ENCODE results near the gene MED27. TPM values are rescaled to one million over a fixed set of nuclear protein-coding genes. Genes with fewer than 3 reads are reported as not detected.

The MED27 gene
- total and polyA plus RNA-seq, 8 donors: 0.87 to 21.9 (median 12.7) TPM

- Histone ChIP-seq H3K9me3 (no peaks in the 10 kb centered on the region), H3K27ac (no peak overlapping the region), H3K4me1 (peaks cover 0 to 11% (median 0%) of the 10 kb centered on the region in 4 donors), H3K36me3 (no peaks in the 10 kb centered on the region), H3K4me3 (no peak overlapping the region), H3K27me3 (no peaks in the 10 kb centered on the region)
- 66 to 80% (median 76%) methylated on average over 5 of the region's 5 CpGs for WGBS, 5 donors
- intact Hi-C loops (cut with DNase I; ENCODE audit: low total_unique reads): no loop called here
- DNase-seq: no peak
- TF ChIP-seq POLR2AphosphoS5 (IDR thresholded peaks at IDR 0.05) (no peak), POLR2A (IDR thresholded peaks at IDR 0.05) (no peak), EP300 (IDR thresholded peaks at IDR 0.05) (no peak)
- TF ChIP-seq, protein P1, sequence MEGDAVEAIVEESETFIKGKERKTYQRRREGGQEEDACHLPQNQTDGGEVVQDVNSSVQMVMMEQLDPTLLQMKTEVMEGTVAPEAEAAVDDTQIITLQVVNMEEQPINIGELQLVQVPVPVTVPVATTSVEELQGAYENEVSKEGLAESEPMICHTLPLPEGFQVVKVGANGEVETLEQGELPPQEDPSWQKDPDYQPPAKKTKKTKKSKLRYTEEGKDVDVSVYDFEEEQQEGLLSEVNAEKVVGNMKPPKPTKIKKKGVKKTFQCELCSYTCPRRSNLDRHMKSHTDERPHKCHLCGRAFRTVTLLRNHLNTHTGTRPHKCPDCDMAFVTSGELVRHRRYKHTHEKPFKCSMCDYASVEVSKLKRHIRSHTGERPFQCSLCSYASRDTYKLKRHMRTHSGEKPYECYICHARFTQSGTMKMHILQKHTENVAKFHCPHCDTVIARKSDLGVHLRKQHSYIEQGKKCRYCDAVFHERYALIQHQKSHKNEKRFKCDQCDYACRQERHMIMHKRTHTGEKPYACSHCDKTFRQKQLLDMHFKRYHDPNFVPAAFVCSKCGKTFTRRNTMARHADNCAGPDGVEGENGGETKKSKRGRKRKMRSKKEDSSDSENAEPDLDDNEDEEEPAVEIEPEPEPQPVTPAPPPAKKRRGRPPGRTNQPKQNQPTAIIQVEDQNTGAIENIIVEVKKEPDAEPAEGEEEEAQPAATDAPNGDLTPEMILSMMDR (IDR thresholded peaks at IDR 0.05): no peak
Measured at GRCh38 chr9:132040808-132041207, 38.9 kb downstream of the MED27 start.

DNA sequence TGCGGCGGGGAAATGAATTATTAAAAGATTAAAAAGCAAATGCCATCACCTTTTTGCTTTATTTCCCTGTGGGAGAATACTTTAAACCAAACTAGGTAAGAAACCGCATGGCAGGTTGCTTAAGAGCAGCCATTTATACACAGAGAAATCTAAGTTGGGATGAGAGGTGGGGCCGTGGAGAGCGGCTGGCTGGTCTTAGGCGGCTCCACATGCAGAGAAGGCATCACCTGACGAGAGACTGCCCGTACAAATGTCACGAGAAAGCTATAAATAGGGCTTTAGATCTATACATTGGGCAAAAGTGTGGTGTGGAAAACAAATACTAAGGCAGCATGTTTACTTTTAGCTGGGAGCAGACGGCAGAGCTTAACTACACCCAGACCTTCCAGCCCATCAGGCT is 39.4 kb downstream of the MED27 start:
- intact Hi-C loops (cut with DNase I; ENCODE audit: low total_unique reads): no loop called here
- Histone ChIP-seq H3K36me3 (no peaks in the 10 kb centered on the region), H3K4me1 (peaks cover 0 to 11% (median 0%) of the 10 kb centered on the region in 4 donors), H3K9me3 (no peaks in the 10 kb centered on the region), H3K27me3 (no peaks in the 10 kb centered on the region), H3K4me3 (no peak overlapping the region), H3K27ac (no peak overlapping the region)
- TF ChIP-seq POLR2AphosphoS5 (IDR thresholded peaks at IDR 0.05): no peak
- TF ChIP-seq POLR2A (IDR thresholded peaks at IDR 0.05): no peak
- TF ChIP-seq EP300 (IDR thresholded peaks at IDR 0.05): no peak
- TF ChIP-seq, protein P1 (IDR thresholded peaks at IDR 0.05): no peak
- DNase-seq: peak in 1 of 2 donors; percentile 62
- 72 to 86% (median 79%) methylated on average over 10 of the region's 10 CpGs for WGBS, 5 donors

GRCh38 chr9:132039284-132039683 is 40.4 kb downstream of the MED27 start:
- Histone ChIP-seq H3K4me3 (no peak overlapping the region), H3K27ac (no peak overlapping the region), H3K9me3 (no peaks in the 10 kb centered on the region), H3K4me1 (peaks cover 0 to 11% (median 0%) of the 10 kb centered on the region in 4 donors), H3K27me3 (no peaks in the 10 kb centered on the region), H3K36me3 (no peaks in the 10 kb centered on the region)
- no peak for DNase-seq
- intact Hi-C loops (cut with DNase I; ENCODE audit: low total_unique reads): no loop called here
- TF ChIP-seq EP300 (IDR thresholded peaks at IDR 0.05) (no peak), POLR2AphosphoS5 (IDR thresholded peaks at IDR 0.05) (no peak), POLR2A (IDR thresholded peaks at IDR 0.05) (no peak)
- TF ChIP-seq, protein P1 (IDR thresholded peaks at IDR 0.05): no peak
- 96 to 98% (median 97%) methylated on average over 9 of the region's 9 CpGs for WGBS, 5 donors

- peaks cover 0 to 11% (median 0%) of the 10 kb centered on the region in 4 donors for H3K4me1 ChIP-seq
- H3K27me3 ChIP-seq: no peaks in the 10 kb centered on the region
- 79 to 86% (median 83%) methylated on average over 6 of the region's 6 CpGs for WGBS, 5 donors
- no peaks in the 10 kb centered on the region for H3K36me3 ChIP-seq
- no peak for DNase-seq
- H3K9me3 ChIP-seq: no peaks in the 10 kb centered on the region
- TF ChIP-seq POLR2AphosphoS5 (IDR thresholded peaks at IDR 0.05) (no peak), POLR2A (IDR thresholded peaks at IDR 0.05) (no peak)
- H3K27ac ChIP-seq: no peak overlapping the region
- intact Hi-C loops (cut with DNase I; ENCODE audit: low total_unique reads): no loop called here
- no peak overlapping the region for H3K4me3 ChIP-seq
Measured at GRCh38 chr9:132037458-132037857, 42.2 kb downstream of the MED27 start.

DNA sequence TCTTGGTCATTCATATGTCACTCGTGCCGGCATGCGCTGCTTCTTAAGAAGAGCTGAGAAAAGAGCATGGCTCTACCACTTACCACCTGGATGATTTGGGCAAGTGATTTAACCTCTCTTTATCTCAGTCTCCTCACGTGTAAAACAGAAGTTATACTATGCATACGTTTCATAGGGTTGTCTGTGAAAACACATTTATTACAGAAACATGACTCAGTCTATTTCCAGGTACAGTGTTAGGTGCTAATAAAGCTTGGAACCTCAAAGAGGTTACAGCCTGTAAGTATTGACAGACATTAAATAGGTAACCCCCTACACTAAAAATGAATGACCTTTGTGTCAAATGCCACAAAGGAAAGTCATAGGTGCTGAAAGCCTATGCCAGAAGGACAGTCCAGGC is 43.1 kb downstream of the MED27 start:
- Histone ChIP-seq H3K36me3 (no peaks in the 10 kb centered on the region), H3K4me3 (no peak overlapping the region), H3K9me3 (no peaks in the 10 kb centered on the region), H3K27me3 (no peaks in the 10 kb centered on the region), H3K4me1 (peaks cover 0 to 11% (median 0%) of the 10 kb centered on the region in 4 donors), H3K27ac (no peak overlapping the region)
- no peak for TF ChIP-seq POLR2A (IDR thresholded peaks at IDR 0.05)
- no peak for TF ChIP-seq POLR2AphosphoS5 (IDR thresholded peaks at IDR 0.05)
- no peak for TF ChIP-seq EP300 (IDR thresholded peaks at IDR 0.05)
- TF ChIP-seq, protein P1 (IDR thresholded peaks at IDR 0.05): no peak
- WGBS, 5 donors: 84 to 92% (median 87%) methylated on average over 5 of the region's 5 CpGs
- intact Hi-C loops (cut with DNase I; ENCODE audit: low total_unique reads): no loop called here
- DNase-seq: no peak
